HepG2 (cell line): Measurements from ENCODE around the gene ZNF816.
A peak's percentile ranks its signal among the peaks of the same experiment; 100 is the strongest.

Experiments
- ATF1 ChIP-seq: IDR thresholded peaks from 2 replicates; pipeline ENCODE4 v1.6.1; 2016; ENCODE audit warnings: mild to moderate bottlenecking, control low read depth
- JUN ChIP-seq: sonication (generic); formaldehyde crosslinking; IDR thresholded peaks from 2 replicates; pipeline ENCODE4 v1.4.0; 2020; ENCODE audit warnings: mild to moderate bottlenecking, missing genetic modification reagents
- JUND ChIP-seq: sonication (generic); formaldehyde crosslinking; IDR thresholded peaks from 2 replicates; pipeline ENCODE4 v1.8.0; 2022; ENCODE audit warnings: mild to moderate bottlenecking, missing genetic modification reagents
- KAT8 ChIP-seq: IDR thresholded peaks from 2 replicates; pipeline ENCODE4 v1.6.1; 2016; ENCODE audit warnings: missing genetic modification reagents, missing compliant biosample characterization
- KDM5A ChIP-seq: fragments of 200-600 bp; sonication (generic); IDR thresholded peaks from 2 replicates; pipeline ENCODE4 v1.7.0; 2018; ENCODE audit warnings: antibody characterized with exemption, mild to moderate bottlenecking, low read length, borderline replicate concordance
- NBN ChIP-seq: fragments of 450-650 bp; conservative IDR thresholded peaks from 2 replicates; pipeline ENCODE4 v1.6.1; 2017
- ZNF30 ChIP-seq: sonication (generic); formaldehyde crosslinking; IDR thresholded peaks from 2 replicates; pipeline ENCODE4 v1.5.0; 2020; ENCODE audit warnings: mild to moderate bottlenecking, missing genetic modification reagents
- ZNF639 ChIP-seq: conservative IDR thresholded peaks from 2 replicates; pipeline ENCODE4 v1.6.1; 2018; ENCODE audit warnings: missing genetic modification reagents
- TF ChIP-seq, protein P1 (sequence below): sonication (generic); formaldehyde crosslinking; IDR thresholded peaks from 2 replicates; pipeline ENCODE4 v1.5.0; 2020; ENCODE audit warnings: mild to moderate bottlenecking, missing genetic modification reagents, moderate library complexity
- TF ChIP-seq, protein P2 (sequence below): IDR thresholded peaks from 2 replicates; pipeline ENCODE4 v1.6.1; 2012; ENCODE audit warnings: inconsistent platforms

DNA sequence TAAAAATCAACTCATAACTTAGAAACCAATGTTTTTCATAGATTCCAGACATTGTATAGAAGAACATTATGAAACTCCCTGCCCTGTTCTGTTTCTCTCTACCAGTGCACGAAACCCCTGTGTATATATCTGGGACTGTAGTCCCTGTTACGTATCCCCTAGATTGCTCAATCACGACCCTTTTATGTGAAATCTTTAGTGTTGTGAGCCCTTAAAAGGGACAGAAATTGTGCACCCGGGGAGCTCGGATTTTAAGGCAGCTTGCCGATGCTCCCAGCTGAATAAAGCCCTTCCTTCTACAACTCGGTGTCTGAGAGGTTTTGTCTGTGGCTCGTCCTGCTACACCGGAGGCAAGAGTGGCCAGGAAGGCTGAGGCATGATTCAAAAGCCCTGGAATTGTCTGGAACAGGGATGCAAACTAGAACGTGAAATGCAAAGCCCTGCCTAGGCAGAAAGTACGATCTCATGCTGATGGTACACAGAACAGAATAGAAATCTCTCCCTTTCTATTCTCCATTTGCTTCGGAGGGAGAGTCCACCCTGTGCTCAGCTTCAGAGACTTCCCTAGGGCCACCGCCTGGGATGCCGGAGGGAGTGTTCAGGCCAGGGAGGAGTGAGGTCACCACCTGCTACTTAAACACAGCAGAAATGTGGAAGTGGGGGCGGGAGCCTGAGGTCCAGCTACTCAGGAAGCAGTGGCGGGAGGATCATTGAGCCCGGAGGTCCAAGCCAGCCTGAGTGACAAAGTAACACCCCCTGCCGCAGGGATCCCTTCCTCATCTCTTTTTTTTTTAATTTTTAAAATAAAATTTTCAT is 38.7 kb downstream of the ZNF816 start:
- TF ChIP-seq KDM5A (no peak), ZNF639 (no peak), ATF1 (no peak), JUND (CRISPR knock-in tag) (no peak), NBN (no peak), ZNF30 (no peak), KAT8 (CRISPR knock-in tag) (no peak), JUN (CRISPR knock-in tag) (no peak)
- TF ChIP-seq, protein P1, sequence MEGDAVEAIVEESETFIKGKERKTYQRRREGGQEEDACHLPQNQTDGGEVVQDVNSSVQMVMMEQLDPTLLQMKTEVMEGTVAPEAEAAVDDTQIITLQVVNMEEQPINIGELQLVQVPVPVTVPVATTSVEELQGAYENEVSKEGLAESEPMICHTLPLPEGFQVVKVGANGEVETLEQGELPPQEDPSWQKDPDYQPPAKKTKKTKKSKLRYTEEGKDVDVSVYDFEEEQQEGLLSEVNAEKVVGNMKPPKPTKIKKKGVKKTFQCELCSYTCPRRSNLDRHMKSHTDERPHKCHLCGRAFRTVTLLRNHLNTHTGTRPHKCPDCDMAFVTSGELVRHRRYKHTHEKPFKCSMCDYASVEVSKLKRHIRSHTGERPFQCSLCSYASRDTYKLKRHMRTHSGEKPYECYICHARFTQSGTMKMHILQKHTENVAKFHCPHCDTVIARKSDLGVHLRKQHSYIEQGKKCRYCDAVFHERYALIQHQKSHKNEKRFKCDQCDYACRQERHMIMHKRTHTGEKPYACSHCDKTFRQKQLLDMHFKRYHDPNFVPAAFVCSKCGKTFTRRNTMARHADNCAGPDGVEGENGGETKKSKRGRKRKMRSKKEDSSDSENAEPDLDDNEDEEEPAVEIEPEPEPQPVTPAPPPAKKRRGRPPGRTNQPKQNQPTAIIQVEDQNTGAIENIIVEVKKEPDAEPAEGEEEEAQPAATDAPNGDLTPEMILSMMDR (CRISPR knock-in tag) = peak; percentile 25; the same call in 1 of the 2 replicates
- TF ChIP-seq, protein P2, sequence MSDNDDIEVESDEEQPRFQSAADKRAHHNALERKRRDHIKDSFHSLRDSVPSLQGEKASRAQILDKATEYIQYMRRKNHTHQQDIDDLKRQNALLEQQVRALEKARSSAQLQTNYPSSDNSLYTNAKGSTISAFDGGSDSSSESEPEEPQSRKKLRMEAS = no peak
